H1 (cell line): ENCODE data around the gene ANKFN1.

Experiments used
- CHD1 ChIP-seq: IDR thresholded peaks from 2 replicates; pipeline ENCODE4 v1.6.1; 2012; ENCODE audit warnings: low read depth, low read length, improper control_type of control experiment
- CTCF ChIP-seq, 3 experiments: IDR thresholded peaks; 1 replicate in 2 of 3; 2 replicates in 1 of 3; pipeline versions ENCODE4 v1.5.1 to v1.6.1; 2011; ENCODE audit warnings: low read length in 3 of 3, mild to moderate bottlenecking in 3 of 3, inconsistent platforms in 2 of 3, low read depth in 1 of 3, moderate library complexity in 1 of 3; ENCODE audit not compliant: insufficient read depth in 1 of 3; ENCODE audit errors: control extremely low read depth in 1 of 3
- EGR1 ChIP-seq: IDR thresholded peaks from 2 replicates; pipeline ENCODE4 v1.6.1; 2011; ENCODE audit warnings: low read depth, low read length, borderline replicate concordance
- EP300 ChIP-seq, 2 experiments: IDR thresholded peaks; 1 replicate in 1 of 2; 2 replicates in 1 of 2; pipeline ENCODE4 v1.6.1; 2011 to 2012; ENCODE audit warnings: low read depth in 2 of 2, low read length in 2 of 2, mild to moderate bottlenecking in 2 of 2, borderline replicate concordance in 1 of 2, inconsistent platforms in 1 of 2, moderate library complexity in 1 of 2
- EZH2 ChIP-seq: fragments of 200-600 bp; sonication (generic); IDR thresholded peaks from 2 replicates; pipeline ENCODE4 v1.7.1; 2012; ENCODE audit warnings: low read depth, mild to moderate bottlenecking, moderate library complexity, low read length, inconsistent platforms; ENCODE audit not compliant: severe bottlenecking
- FOSL1 ChIP-seq: IDR thresholded peaks from 2 replicates; pipeline ENCODE4 v1.6.1; 2011; ENCODE audit warnings: mild to moderate bottlenecking, low read depth, low read length, moderate library complexity; ENCODE audit not compliant: insufficient read depth
- MAFK ChIP-seq: IDR thresholded peaks from 2 replicates; pipeline ENCODE4 v1.6.1; 2012; ENCODE audit warnings: low read depth, mild to moderate bottlenecking, improper control_type of control experiment, low read length
- POLR2A ChIP-seq, 2 experiments: IDR thresholded peaks; 1 replicate in 1 of 2; 2 replicates in 1 of 2; pipeline ENCODE4 v1.6.1; 2011; ENCODE audit warnings: low read depth in 2 of 2, low read length in 2 of 2, mild to moderate bottlenecking in 2 of 2; ENCODE audit errors: control extremely low read depth in 1 of 2
- POLR2AphosphoS5 ChIP-seq: IDR thresholded peaks from 2 replicates; pipeline ENCODE4 v1.6.1; 2011; ENCODE audit warnings: low read depth, low read length
- ZNF274 ChIP-seq: IDR thresholded peaks from 2 replicates; pipeline ENCODE4 v1.7.0; 2012; ENCODE audit warnings: low read length, borderline replicate concordance; ENCODE audit errors: extremely low read depth

GRCh38 chr17:56448371-56448770 is 295.1 kb downstream of the ANKFN1 start:
- TF ChIP-seq FOSL1 (no peak), POLR2AphosphoS5 (no peak), POLR2A (IDR thresholded peaks at IDR 0.05; ENCODE audit: control extremely low read depth in 1 of 2, low read depth in 2 of 2, low read length in 2 of 2) (no peak), CTCF (IDR thresholded peaks at IDR 0.05; ENCODE audit: control extremely low read depth in 1 of 3, insufficient read depth in 1 of 3, low read depth in 1 of 3, low read length in 3 of 3) (no peak), EZH2 (no peak), CHD1 (no peak), EP300 (IDR thresholded peaks at IDR 0.05; ENCODE audit: borderline replicate concordance in 1 of 2, low read depth in 2 of 2, low read length in 2 of 2) (no peak), EGR1 (no peak), MAFK (no peak), ZNF274 (no peak)
